Measurements from ENCODE around the gene PDF.
A peak's percentile ranks its signal among the peaks of the same experiment; 100 is the strongest.

GRCh38 chr16:69286941-69287713, 43.3 kb downstream of the PDF start:
- peak in 1 of 3 donors; percentile 44 for TF ChIP-seq CTCF (IDR thresholded peaks at IDR 0.05)
- TF ChIP-seq POLR2A (IDR thresholded peaks at IDR 0.05) = no peak
